HG02885 (cell line): ENCODE results near the gene ELL2.
"Not testable (repeated sequence)": the region's sequence is repeated elsewhere in the genome, so short reads cannot be mapped to it uniquely, and the experiment has no call there.

Experiments used
- ATAC-seq: cut with Tn5 transposase; IDR thresholded peaks from one replicate; pipeline ENCODE4 v1.9.1; 2021; ENCODE audit warnings: mild to moderate bottlenecking; ENCODE audit not compliant: unreplicated experiment, poor library complexity

The ELL2 gene

DNA sequence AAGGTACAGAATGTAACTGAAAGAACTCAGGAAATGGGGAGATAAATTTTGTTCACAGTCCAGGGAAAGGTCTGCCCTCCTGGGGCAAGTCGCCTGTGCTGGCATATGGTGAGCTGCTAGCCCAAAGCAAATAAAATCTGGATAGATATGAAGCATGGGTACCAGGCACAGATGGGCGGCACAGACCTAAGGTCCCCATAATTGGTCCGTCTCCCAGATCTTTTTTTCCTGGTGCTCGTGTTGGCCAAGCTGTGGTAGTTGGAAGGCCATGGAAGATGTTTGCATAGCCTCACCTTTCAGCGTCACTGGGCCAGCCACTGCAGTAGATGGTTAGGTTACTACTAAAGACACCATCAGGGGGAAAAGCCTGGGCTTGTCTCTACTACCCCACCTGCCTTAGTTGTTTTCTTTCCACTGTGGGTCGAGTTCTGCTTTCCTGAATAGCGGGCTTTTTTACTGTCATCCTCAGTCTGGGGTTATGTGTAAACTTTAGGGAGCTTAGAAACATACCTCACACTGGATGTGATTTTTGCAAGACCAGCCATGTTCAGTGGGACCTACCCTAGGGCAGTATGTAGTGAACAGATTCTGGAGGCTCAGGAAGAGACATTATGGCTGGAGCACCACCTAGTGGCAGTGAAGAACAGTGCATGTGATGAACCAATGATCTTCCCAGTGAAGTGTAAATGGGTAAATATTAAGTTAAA is 114.9 kb downstream of the ELL2 start:
- peak; percentile 68 for ATAC-seq

GRCh38 chr5:95845391-95845790 is 116.3 kb downstream of the ELL2 start:
- ATAC-seq: no peak

GRCh38 chr5:95843733-95844223 is 117.9 kb downstream of the ELL2 start:
- no peak for ATAC-seq

- peak; percentile 93 for ATAC-seq
These were observed 118.7 kb downstream of the ELL2 start for GRCh38 chr5:95842854-95843544.

GRCh38 chr5:95841914-95842812 is 119.5 kb downstream of the ELL2 start:
- no peak for ATAC-seq

GRCh38 chr5:95840956-95841705 is 120.5 kb downstream of the ELL2 start:
- no peak for ATAC-seq

GRCh38 chr5:95839658-95840057 is 122.0 kb downstream of the ELL2 start:
- no peak for ATAC-seq

DNA sequence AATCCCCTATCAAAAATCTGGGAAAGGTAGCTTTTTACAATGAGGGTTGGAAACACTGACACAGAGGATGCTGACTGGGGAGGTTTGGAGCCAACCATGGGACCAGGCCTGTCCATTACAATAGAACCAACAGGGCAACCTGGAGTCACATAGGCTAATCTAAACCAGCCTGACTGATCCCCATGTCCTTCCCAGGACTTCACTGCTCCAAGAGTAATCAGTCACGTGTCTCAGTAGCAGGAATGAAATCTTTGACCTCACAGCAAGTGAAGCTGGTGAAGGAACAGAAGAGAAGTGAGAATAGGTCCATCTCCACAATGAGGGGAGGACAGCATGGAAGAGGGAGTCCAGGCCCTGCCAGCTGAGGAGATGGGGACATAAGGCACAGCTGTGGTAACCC is 123.1 kb downstream of the ELL2 start:
- ATAC-seq: no peak

DNA sequence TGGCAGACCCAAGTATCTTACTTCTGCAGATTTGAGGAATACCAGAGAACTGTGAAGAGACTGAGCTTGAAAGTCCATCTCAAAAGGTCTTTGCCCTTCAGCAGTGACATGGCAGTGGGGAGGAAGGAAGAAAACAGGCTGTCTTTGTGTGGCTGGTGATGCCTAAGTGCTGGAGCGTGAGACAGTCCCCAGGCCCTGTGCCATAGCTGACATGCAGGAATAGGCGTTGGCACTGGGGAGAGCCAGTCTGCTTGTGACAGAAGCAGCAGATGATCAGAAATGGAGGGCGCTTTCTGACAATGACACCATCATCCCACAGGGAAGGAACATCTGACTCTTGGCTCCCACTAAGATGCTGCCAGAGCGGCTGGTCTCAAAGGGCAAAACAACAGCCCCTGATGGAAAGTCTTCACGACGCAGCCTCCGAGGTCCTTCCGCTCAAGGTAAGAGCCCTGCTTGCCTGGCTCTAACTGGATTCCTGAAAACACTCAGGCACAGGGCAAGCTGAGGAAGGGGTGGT is 123.6 kb downstream of the ELL2 start:
- no peak for ATAC-seq

DNA sequence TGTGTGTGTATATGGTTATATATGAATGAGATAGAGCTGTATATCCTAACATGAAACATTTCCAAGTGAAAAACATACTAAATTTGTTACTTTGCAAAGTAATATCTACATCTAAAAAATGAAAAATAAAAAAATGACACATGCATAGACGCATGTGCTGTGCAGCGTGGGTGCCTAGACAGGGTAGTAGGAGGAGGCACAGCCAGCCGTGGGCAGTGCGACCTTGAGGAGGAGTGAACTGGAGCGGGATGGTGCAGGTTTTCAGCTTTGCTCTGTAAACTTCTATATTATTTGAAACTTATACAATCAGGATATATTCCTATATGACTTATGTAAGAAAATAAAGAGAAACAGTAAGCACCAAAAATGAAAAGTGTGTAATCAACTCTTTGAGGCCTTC is 124.2 kb downstream of the ELL2 start:
- ATAC-seq: no peak

DNA sequence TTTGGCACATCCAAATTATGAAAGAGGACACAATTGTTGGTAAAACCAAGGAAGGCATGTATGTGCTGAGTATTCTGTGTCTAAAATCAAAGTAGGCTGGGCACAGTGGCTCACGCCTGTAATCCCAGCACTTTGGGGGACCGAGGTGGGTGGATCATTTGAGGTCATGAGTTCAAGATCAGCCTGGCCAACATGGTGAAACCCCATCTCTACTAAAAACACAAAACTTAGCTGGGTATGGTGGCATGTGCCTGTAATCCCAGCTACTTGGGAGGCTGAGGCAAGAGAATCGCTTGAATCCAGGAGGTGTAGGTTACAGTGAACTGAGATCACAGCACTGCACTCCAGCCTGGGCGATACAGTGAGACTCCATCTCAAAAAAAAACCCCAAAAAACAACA is 124.7 kb downstream of the ELL2 start:
- not testable (repeated sequence) for ATAC-seq

GRCh38 chr5:95836544-95836943 is 125.1 kb downstream of the ELL2 start:
- no peak for ATAC-seq

DNA sequence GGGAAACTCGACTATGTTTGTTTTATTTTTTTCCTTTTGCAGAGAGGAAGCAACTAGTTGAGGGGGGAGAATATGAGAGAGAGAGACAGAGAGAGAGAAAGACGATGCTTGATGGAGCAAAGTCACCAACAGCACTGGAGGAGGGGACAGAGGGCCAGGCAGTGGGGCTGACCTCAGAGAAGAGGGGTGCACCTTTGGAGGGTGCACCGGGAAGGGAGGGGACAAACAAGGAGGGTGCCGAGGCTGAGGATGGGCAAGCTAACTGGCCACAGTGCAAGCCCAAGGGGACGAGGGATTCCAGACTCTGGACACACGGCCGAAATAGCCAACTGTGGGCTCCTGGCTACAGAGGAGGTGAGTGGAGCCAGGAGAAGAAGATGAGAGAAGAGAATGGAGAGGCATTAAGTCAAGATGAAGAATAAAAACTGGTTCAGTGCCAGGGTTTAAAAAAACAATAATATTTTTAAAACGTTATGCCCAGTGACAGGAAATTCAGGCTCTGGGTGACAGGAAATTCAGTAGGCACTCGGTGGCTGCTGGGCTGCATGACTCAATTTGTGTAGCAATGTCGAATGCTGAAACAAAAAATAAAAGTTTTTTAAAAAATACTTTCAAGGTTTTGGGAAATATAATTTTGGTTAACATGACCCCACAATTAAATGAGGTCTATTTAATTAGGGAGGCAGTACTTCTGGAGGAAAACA is 125.8 kb downstream of the ELL2 start:
- no peak for ATAC-seq
